ENCODE results near the gene KRT36. TPM values are rescaled to one million over a fixed set of nuclear protein-coding genes. Genes with fewer than 3 reads are reported as not detected.

The KRT36 gene
- total and polyA plus RNA-seq, 2 experiments from 2014 or later = not detected

DNA sequence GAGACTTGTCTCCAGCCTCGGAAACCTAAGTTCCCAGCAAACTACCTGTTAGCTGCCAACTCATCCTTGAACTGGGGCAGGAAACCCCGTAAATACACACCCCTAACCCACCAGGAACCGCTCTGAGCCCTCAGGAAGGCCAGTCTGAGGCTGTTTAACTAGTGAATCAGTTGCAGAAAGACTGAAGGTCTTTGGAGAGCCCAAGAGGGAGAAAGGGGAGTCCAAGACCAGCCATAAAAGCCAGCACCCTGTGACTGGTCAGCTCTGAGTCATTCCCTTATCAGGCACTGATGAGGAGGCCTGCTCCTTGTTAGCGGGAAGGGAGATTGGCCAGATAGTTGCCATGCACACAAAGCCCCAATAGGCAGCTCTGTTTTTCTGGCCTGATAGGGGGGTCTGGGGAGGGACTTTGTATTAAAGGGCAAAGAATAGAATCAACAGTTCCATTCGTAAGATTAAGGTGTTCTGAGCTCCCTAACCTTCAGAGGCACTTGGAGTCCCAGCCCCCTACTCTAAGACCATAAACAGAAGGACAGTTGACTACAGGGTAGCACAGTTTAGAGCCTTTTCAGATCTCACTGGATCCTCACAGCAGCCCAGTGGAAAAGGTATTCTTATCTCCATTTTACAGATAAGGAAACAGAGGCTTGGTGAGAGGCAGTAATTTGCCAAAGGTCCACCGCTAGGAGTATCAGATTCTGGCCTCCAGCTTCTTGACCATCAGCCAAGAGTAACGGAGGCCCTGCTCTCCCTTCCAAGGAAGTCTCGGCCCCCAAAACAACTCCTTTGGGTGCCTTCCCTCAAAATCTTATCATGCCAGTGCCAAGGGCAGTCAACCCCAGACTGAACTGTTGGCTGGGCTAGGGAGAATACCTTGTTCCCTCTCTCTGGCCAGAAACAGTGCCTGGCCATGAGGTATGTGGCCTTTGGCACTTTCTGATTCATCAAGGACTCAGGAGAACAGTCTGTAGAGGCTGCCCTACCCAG is 40.6 kb upstream of the KRT36 start (continued):
- TF ChIP-seq, protein P1, sequence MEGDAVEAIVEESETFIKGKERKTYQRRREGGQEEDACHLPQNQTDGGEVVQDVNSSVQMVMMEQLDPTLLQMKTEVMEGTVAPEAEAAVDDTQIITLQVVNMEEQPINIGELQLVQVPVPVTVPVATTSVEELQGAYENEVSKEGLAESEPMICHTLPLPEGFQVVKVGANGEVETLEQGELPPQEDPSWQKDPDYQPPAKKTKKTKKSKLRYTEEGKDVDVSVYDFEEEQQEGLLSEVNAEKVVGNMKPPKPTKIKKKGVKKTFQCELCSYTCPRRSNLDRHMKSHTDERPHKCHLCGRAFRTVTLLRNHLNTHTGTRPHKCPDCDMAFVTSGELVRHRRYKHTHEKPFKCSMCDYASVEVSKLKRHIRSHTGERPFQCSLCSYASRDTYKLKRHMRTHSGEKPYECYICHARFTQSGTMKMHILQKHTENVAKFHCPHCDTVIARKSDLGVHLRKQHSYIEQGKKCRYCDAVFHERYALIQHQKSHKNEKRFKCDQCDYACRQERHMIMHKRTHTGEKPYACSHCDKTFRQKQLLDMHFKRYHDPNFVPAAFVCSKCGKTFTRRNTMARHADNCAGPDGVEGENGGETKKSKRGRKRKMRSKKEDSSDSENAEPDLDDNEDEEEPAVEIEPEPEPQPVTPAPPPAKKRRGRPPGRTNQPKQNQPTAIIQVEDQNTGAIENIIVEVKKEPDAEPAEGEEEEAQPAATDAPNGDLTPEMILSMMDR (conservative IDR thresholded peaks at IDR 0.05; ENCODE audit: low read depth in 2 of 2) = no peak
- TF ChIP-seq CREB1 (CRISPR knock-in tag; IDR thresholded peaks at IDR 0.05; ENCODE audit: low read depth) (no peak), STAT1 (IDR thresholded peaks at IDR 0.05; ENCODE audit: unreplicated experiment) (no peak)

DNA sequence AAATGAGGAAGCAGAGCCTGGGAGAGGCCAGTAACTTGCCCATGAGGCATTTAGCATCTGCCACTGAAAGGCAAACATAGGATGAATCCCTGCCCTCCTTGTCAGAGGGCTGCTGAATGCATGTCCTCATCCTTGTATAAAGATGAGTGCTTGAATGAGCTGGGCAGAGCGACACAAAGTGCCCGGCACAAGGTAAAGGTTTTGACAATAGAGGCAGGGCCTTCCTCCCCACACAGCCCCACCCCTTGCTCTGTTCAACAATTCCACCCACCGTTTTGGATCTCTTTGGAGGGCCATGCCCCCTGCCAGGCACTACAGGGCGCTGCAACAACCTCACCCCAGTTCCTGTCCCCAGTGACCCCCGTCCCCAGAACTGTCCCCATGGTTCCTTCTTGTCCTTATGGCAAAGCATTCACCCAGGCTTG is 39.8 kb upstream of the KRT36 start:
- H3K79me2 ChIP-seq (replicated peaks; ENCODE audit: insufficient read depth) = peaks cover 11% of the 10 kb centered on the region
- DNase-seq (ENCODE audit: low spot score) (no peak), ATAC-seq (no peak)
- no peaks in the 10 kb centered on the region; the same call in 2 of the 3 replicates for H3K9me3 Mint-ChIP-seq
- no peak overlapping the region for H3K4me3 Mint-ChIP-seq
- H3K4me2 ChIP-seq = no peak overlapping the region
- no peak overlapping the region for H2AFZ ChIP-seq
- H3K4me1 ChIP-seq (ENCODE audit: insufficient read depth) = peaks cover 15% of the 10 kb centered on the region
- peaks cover 21% of the 10 kb centered on the region for H3K36me3 Mint-ChIP-seq (ENCODE audit: low read depth)
- H4K20me1 ChIP-seq (replicated peaks; ENCODE audit: insufficient read depth) = peaks cover 9% of the 10 kb centered on the region; the same call in 1 of the 2 replicates
- H3K36me3 ChIP-seq (ENCODE audit: insufficient read depth) = no peaks in the 10 kb centered on the region
- H3K27me3 ChIP-seq (ENCODE audit: insufficient read depth) = no peaks in the 10 kb centered on the region
- H3K27ac ChIP-seq (ENCODE audit: low read depth) = no peak overlapping the region
- H3F3A ChIP-seq (replicated peaks; ENCODE audit: low read depth) = no peaks in the 10 kb centered on the region
- H3K9me2 ChIP-seq (ENCODE audit: insufficient read depth) = no peaks in the 10 kb centered on the region
- peaks cover 18% of the 10 kb centered on the region for H3K27me3 Mint-ChIP-seq (ENCODE audit: insufficient read depth, low read depth, poor library complexity)
- TF ChIP-seq POLR2AphosphoS5 (IDR thresholded peaks at IDR 0.05; ENCODE audit: low read depth) = no peak
- TF ChIP-seq, protein P2, sequence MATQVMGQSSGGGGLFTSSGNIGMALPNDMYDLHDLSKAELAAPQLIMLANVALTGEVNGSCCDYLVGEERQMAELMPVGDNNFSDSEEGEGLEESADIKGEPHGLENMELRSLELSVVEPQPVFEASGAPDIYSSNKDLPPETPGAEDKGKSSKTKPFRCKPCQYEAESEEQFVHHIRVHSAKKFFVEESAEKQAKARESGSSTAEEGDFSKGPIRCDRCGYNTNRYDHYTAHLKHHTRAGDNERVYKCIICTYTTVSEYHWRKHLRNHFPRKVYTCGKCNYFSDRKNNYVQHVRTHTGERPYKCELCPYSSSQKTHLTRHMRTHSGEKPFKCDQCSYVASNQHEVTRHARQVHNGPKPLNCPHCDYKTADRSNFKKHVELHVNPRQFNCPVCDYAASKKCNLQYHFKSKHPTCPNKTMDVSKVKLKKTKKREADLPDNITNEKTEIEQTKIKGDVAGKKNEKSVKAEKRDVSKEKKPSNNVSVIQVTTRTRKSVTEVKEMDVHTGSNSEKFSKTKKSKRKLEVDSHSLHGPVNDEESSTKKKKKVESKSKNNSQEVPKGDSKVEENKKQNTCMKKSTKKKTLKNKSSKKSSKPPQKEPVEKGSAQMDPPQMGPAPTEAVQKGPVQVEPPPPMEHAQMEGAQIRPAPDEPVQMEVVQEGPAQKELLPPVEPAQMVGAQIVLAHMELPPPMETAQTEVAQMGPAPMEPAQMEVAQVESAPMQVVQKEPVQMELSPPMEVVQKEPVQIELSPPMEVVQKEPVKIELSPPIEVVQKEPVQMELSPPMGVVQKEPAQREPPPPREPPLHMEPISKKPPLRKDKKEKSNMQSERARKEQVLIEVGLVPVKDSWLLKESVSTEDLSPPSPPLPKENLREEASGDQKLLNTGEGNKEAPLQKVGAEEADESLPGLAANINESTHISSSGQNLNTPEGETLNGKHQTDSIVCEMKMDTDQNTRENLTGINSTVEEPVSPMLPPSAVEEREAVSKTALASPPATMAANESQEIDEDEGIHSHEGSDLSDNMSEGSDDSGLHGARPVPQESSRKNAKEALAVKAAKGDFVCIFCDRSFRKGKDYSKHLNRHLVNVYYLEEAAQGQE (IDR thresholded peaks at IDR 0.05; ENCODE audit: unreplicated experiment) = no peak
- TF ChIP-seq JUNB (IDR thresholded peaks at IDR 0.05; ENCODE audit: unreplicated experiment) = no peak
- no peak for TF ChIP-seq EZH2 (IDR thresholded peaks at IDR 0.05; ENCODE audit: low read depth, unreplicated experiment)
- TF ChIP-seq, protein P3, sequence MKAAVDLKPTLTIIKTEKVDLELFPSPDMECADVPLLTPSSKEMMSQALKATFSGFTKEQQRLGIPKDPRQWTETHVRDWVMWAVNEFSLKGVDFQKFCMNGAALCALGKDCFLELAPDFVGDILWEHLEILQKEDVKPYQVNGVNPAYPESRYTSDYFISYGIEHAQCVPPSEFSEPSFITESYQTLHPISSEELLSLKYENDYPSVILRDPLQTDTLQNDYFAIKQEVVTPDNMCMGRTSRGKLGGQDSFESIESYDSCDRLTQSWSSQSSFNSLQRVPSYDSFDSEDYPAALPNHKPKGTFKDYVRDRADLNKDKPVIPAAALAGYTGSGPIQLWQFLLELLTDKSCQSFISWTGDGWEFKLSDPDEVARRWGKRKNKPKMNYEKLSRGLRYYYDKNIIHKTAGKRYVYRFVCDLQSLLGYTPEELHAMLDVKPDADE (IDR thresholded peaks at IDR 0.05) = no peak
- no peak for TF ChIP-seq ZNF331 (CRISPR knock-in tag; IDR thresholded peaks at IDR 0.05; ENCODE audit: low read depth)
- TF ChIP-seq, protein P4, sequence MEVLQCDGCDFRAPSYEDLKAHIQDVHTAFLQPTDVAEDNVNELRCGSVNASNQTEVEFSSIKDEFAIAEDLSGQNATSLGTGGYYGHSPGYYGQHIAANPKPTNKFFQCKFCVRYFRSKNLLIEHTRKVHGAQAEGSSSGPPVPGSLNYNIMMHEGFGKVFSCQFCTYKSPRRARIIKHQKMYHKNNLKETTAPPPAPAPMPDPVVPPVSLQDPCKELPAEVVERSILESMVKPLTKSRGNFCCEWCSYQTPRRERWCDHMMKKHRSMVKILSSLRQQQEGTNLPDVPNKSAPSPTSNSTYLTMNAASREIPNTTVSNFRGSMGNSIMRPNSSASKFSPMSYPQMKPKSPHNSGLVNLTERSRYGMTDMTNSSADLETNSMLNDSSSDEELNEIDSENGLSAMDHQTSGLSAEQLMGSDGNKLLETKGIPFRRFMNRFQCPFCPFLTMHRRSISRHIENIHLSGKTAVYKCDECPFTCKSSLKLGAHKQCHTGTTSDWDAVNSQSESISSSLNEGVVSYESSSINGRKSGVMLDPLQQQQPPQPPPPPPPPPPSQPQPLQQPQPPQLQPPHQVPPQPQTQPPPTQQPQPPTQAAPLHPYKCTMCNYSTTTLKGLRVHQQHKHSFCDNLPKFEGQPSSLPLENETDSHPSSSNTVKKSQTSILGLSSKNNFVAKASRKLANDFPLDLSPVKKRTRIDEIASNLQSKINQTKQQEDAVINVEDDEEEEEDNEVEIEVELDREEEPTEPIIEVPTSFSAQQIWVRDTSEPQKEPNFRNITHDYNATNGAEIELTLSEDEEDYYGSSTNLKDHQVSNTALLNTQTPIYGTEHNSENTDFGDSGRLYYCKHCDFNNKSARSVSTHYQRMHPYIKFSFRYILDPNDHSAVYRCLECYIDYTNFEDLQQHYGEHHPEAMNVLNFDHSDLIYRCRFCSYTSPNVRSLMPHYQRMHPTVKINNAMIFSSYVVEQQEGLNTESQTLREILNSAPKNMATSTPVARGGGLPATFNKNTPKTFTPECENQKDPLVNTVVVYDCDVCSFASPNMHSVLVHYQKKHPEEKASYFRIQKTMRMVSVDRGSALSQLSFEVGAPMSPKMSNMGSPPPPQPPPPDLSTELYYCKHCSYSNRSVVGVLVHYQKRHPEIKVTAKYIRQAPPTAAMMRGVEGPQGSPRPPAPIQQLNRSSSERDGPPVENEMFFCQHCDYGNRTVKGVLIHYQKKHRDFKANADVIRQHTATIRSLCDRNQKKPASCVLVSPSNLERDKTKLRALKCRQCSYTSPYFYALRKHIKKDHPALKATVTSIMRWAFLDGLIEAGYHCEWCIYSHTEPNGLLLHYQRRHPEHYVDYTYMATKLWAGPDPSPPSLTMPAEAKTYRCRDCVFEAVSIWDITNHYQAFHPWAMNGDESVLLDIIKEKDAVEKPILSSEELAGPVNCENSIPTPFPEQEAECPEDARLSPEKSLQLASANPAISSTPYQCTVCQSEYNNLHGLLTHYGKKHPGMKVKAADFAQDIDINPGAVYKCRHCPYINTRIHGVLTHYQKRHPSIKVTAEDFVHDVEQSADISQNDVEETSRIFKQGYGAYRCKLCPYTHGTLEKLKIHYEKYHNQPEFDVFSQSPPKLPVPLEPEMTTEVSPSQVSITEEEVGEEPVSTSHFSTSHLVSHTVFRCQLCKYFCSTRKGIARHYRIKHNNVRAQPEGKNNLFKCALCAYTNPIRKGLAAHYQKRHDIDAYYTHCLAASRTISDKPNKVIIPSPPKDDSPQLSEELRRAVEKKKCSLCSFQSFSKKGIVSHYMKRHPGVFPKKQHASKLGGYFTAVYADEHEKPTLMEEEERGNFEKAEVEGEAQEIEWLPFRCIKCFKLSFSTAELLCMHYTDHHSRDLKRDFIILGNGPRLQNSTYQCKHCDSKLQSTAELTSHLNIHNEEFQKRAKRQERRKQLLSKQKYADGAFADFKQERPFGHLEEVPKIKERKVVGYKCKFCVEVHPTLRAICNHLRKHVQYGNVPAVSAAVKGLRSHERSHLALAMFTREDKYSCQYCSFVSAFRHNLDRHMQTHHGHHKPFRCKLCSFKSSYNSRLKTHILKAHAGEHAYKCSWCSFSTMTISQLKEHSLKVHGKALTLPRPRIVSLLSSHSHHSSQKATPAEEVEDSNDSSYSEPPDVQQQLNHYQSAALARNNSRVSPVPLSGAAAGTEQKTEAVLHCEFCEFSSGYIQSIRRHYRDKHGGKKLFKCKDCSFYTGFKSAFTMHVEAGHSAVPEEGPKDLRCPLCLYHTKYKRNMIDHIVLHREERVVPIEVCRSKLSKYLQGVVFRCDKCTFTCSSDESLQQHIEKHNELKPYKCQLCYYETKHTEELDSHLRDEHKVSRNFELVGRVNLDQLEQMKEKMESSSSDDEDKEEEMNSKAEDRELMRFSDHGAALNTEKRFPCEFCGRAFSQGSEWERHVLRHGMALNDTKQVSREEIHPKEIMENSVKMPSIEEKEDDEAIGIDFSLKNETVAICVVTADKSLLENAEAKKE (CRISPR knock-in tag; IDR thresholded peaks at IDR 0.05) = no peak
- H3K27ac Mint-ChIP-seq = peak overlapping the region; percentile 89
- H3K4me3 ChIP-seq = no peak overlapping the region
- peaks cover 27% of the 10 kb centered on the region for H3K4me1 Mint-ChIP-seq
